Measurements from ENCODE around the gene FOXF1. TPM values are rescaled to one million over a fixed set of nuclear protein-coding genes. Genes with fewer than 3 reads are reported as not detected.

FOXF1 gene
- total and polyA plus RNA-seq, 2 experiments from 2014 or later: 1.5 to 4.2 TPM

DNA sequence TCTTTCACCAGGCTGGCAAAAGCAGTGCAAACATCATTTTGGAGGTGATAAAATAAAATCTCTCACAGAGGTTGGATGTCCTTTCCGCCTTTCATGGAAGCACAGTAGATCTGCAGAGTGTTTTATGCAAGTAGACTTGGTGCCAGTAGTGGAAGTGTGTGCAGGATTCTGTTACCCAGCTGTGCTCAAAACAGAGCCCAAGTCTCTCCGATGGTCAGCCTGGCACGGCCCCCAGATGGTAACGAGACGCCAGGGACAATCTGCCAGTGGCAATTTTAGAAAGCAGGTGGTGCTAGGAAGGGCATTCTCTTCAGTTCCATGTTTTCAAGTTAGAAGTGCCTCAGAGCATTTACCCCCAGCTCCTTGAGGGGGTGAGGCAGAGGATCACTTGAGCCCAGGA lies 46.2 kb downstream of the FOXF1 start:
- H3K27ac ChIP-seq: no peak overlapping the region
- H3K36me3 ChIP-seq (ENCODE audit: low read depth): no peaks in the 10 kb centered on the region
- no peak overlapping the region for H3K4me3 ChIP-seq
- H3K79me2 ChIP-seq (ENCODE audit: insufficient read depth): peaks cover 16% of the 10 kb centered on the region
- WGBS, 2 experiments (ENCODE audit: low coverage in 1 of 2, low lambda C conversion rate in 2 of 2, missing lambda C conversion rate in 2 of 2): 86% methylated on average over 5 of the region's 5 CpGs
- no peaks in the 10 kb centered on the region for H3K9me2 ChIP-seq (ENCODE audit: insufficient read depth)
- no peak overlapping the region for H3K4me2 ChIP-seq (ENCODE audit: unreplicated experiment)
- H3K27me3 ChIP-seq (replicated peaks; ENCODE audit: insufficient read depth): 0 out of 2 replicates have a peak, but pooled peaks cover 8% of the 10 kb centered on the region
- H3K9me3 ChIP-seq (ENCODE audit: low read depth): no peaks in the 10 kb centered on the region
- H3K9ac ChIP-seq: no peak overlapping the region
- H3F3A ChIP-seq (ENCODE audit: insufficient read depth): peaks cover 5% of the 10 kb centered on the region; the same call in 1 of the 2 replicates
- peaks cover 10% of the 10 kb centered on the region for H3K4me1 ChIP-seq (ENCODE audit: insufficient read depth)
- no peak for DNase-seq
- TF ChIP-seq EZH2phosphoT487 (IDR thresholded peaks at IDR 0.05; ENCODE audit: insufficient read depth, low read depth): no peak
- in situ Hi-C loops (cut with MboI): no loop called here
- H4K20me1 ChIP-seq (ENCODE audit: insufficient read depth): no peaks in the 10 kb centered on the region
- H2AFZ ChIP-seq: peak overlapping the region; percentile 95

- Histone ChIP-seq H3K4me2 (ENCODE audit: unreplicated experiment) (no peak overlapping the region), H3K27ac (no peak overlapping the region), H3K9ac (no peak overlapping the region), H2AFZ (no peak overlapping the region), H3K4me3 (no peak overlapping the region), H3K36me3 (ENCODE audit: low read depth) (no peaks in the 10 kb centered on the region), H3K9me3 (ENCODE audit: low read depth) (no peaks in the 10 kb centered on the region), H3F3A (ENCODE audit: insufficient read depth) (peaks cover 5% of the 10 kb centered on the region; the same call in 1 of the 2 replicates), H3K79me2 (ENCODE audit: insufficient read depth) (peaks cover 16% of the 10 kb centered on the region), H3K9me2 (ENCODE audit: insufficient read depth) (no peaks in the 10 kb centered on the region), H3K27me3 (replicated peaks; ENCODE audit: insufficient read depth) (0 out of 2 replicates have a peak, but pooled peaks cover 8% of the 10 kb centered on the region), H4K20me1 (ENCODE audit: insufficient read depth) (no peaks in the 10 kb centered on the region), H3K4me1 (ENCODE audit: insufficient read depth) (peaks cover 10% of the 10 kb centered on the region)
- no peak for TF ChIP-seq EZH2phosphoT487 (IDR thresholded peaks at IDR 0.05; ENCODE audit: insufficient read depth, low read depth)
- TF ChIP-seq EZH2 (IDR thresholded peaks at IDR 0.05; ENCODE audit: insufficient read depth, poor library complexity, severe bottlenecking): no peak
- DNase-seq: no peak
- in situ Hi-C loops (cut with MboI): no loop called here
- WGBS, 2 experiments (ENCODE audit: low coverage in 1 of 2, low lambda C conversion rate in 2 of 2, missing lambda C conversion rate in 2 of 2): 68 to 75% methylated on average over 4 of the region's 4 CpGs
Measured at GRCh38 chr16:86557587-86557986, 47.3 kb downstream of the FOXF1 start.

GRCh38 chr16:86558355-86559193 lies 48.2 kb downstream of the FOXF1 start:
- H3K9ac ChIP-seq: no peak overlapping the region
- peaks cover 10% of the 10 kb centered on the region for H3K4me1 ChIP-seq (ENCODE audit: insufficient read depth)
- no peaks in the 10 kb centered on the region for H4K20me1 ChIP-seq (ENCODE audit: insufficient read depth)
- no peaks in the 10 kb centered on the region for H3K9me2 ChIP-seq (ENCODE audit: insufficient read depth)
- no peak overlapping the region for H2AFZ ChIP-seq
- no peak overlapping the region for H3K4me3 ChIP-seq
- 60 to 64% methylated on average over 28 of the region's 28 CpGs for WGBS, 2 experiments (ENCODE audit: low coverage in 1 of 2, low lambda C conversion rate in 2 of 2, missing lambda C conversion rate in 2 of 2)
- no peak overlapping the region for H3K4me2 ChIP-seq (ENCODE audit: unreplicated experiment)
- TF ChIP-seq EZH2phosphoT487 (IDR thresholded peaks at IDR 0.05; ENCODE audit: insufficient read depth, low read depth) (no peak), EZH2 (IDR thresholded peaks at IDR 0.05; ENCODE audit: insufficient read depth, poor library complexity, severe bottlenecking) (no peak)
- no peaks in the 10 kb centered on the region for H3K9me3 ChIP-seq (ENCODE audit: low read depth)
- H3K36me3 ChIP-seq (ENCODE audit: low read depth): no peaks in the 10 kb centered on the region
- H3K27me3 ChIP-seq (replicated peaks; ENCODE audit: insufficient read depth): 0 out of 2 replicates have a peak, but pooled peaks cover 8% of the 10 kb centered on the region
- DNase-seq: no peak
- H3K79me2 ChIP-seq (ENCODE audit: insufficient read depth): peaks cover 14% of the 10 kb centered on the region
- in situ Hi-C loops (cut with MboI): no loop called here
- H3K27ac ChIP-seq: no peak overlapping the region
- peaks cover 5% of the 10 kb centered on the region; the same call in 1 of the 2 replicates for H3F3A ChIP-seq (ENCODE audit: insufficient read depth)

- H3K27me3 ChIP-seq (replicated peaks; ENCODE audit: insufficient read depth): 0 out of 2 replicates have a peak, but pooled peaks cover 17% of the 10 kb centered on the region
- no peak overlapping the region for H3K27ac ChIP-seq
- no peaks in the 10 kb centered on the region for H4K20me1 ChIP-seq (ENCODE audit: insufficient read depth)
- peaks cover 6% of the 10 kb centered on the region for H3K4me1 ChIP-seq (ENCODE audit: insufficient read depth)
- WGBS, 2 experiments (ENCODE audit: low coverage in 1 of 2, low lambda C conversion rate in 2 of 2, missing lambda C conversion rate in 2 of 2): 60 to 79% methylated on average over 4 to 9 of the region's 9 CpGs
- H3K36me3 ChIP-seq (ENCODE audit: low read depth): no peaks in the 10 kb centered on the region
- no peak overlapping the region for H3K9ac ChIP-seq
- no peaks in the 10 kb centered on the region for H3K9me3 ChIP-seq (ENCODE audit: low read depth)
- peaks cover 1% of the 10 kb centered on the region for H3K79me2 ChIP-seq (ENCODE audit: insufficient read depth)
- H3K9me2 ChIP-seq (ENCODE audit: insufficient read depth): no peaks in the 10 kb centered on the region
- no peak overlapping the region for H3K4me3 ChIP-seq
- DNase-seq: no peak
- in situ Hi-C loops (cut with MboI): loop anchor here (5.0 kb wide), 1 partner anchor 502 kb away; no protein-coding TSS in a partner anchor
- no peak for TF ChIP-seq EZH2phosphoT487 (IDR thresholded peaks at IDR 0.05; ENCODE audit: insufficient read depth, low read depth)
- TF ChIP-seq EZH2 (IDR thresholded peaks at IDR 0.05; ENCODE audit: insufficient read depth, poor library complexity, severe bottlenecking): no peak
- H2AFZ ChIP-seq: no peak overlapping the region
- peaks cover 8% of the 10 kb centered on the region; the same call in 1 of the 2 replicates for H3F3A ChIP-seq (ENCODE audit: insufficient read depth)
- H3K4me2 ChIP-seq (ENCODE audit: unreplicated experiment): no peak overlapping the region
Measured at GRCh38 chr16:86559802-86560305, 49.5 kb downstream of the FOXF1 start.
